ENCODE results near the gene ATXN2. TPM values are rescaled to one million over a fixed set of nuclear protein-coding genes. Genes with fewer than 3 reads are reported as not detected.

Gene ATXN2
- total RNA-seq, 1 donor from 2014 or later, result 66.8 TPM

DNA sequence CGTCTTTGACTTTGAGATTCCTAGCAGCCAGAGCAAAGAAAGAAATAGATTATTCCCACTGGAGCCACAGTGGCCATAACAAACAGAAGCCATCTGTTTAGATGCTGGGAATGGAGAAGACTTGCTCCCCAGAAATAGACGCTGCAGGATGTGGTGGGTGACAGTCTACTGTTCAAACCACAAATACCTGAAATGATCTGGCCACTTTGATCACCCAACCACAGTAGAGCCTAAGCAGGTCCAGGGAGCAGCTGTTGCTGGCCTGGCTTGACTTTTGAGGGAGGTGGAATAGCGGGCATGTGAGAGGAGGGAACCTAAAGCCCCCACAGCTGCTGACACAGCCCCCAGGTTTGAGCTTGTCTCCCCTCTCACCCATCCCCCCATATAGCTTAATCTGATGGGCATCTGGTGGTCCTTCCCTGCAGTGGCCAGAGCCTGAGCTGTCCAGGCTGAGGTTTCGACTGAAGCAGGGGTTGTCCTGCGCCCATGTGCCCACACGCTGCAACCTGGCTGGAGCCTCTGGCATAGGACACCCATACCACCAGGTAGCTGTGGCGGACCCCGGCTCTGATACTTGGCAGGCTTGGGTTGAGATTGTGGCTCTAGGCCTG, 154.7 kb downstream of the ATXN2 start:
- Mint-ChIP-seq H3K27ac (ENCODE audit: unreplicated experiment) (peak overlapping the region; percentile 45), H3K4me1 (ENCODE audit: low read depth) (peaks cover 33% of the 10 kb centered on the region), H3K9me3 (ENCODE audit: low read depth) (no peaks in the 10 kb centered on the region), H3K36me3 (ENCODE audit: low read depth) (peaks cover 13% of the 10 kb centered on the region), H3K4me3 (ENCODE audit: unreplicated experiment) (no peak overlapping the region), H3K27me3 (ENCODE audit: low read depth) (no peaks in the 10 kb centered on the region)
- TF ChIP-seq, protein P1, sequence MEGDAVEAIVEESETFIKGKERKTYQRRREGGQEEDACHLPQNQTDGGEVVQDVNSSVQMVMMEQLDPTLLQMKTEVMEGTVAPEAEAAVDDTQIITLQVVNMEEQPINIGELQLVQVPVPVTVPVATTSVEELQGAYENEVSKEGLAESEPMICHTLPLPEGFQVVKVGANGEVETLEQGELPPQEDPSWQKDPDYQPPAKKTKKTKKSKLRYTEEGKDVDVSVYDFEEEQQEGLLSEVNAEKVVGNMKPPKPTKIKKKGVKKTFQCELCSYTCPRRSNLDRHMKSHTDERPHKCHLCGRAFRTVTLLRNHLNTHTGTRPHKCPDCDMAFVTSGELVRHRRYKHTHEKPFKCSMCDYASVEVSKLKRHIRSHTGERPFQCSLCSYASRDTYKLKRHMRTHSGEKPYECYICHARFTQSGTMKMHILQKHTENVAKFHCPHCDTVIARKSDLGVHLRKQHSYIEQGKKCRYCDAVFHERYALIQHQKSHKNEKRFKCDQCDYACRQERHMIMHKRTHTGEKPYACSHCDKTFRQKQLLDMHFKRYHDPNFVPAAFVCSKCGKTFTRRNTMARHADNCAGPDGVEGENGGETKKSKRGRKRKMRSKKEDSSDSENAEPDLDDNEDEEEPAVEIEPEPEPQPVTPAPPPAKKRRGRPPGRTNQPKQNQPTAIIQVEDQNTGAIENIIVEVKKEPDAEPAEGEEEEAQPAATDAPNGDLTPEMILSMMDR (IDR thresholded peaks at IDR 0.05), result no peak
- no peak for DNase-seq (ENCODE audit: low spot score)

- Mint-ChIP-seq H3K27me3 (ENCODE audit: low read depth) (no peaks in the 10 kb centered on the region), H3K4me1 (ENCODE audit: low read depth) (peaks cover 37% of the 10 kb centered on the region), H3K9me3 (ENCODE audit: low read depth) (no peaks in the 10 kb centered on the region), H3K36me3 (ENCODE audit: low read depth) (peaks cover 13% of the 10 kb centered on the region), H3K4me3 (ENCODE audit: unreplicated experiment) (no peak overlapping the region), H3K27ac (ENCODE audit: unreplicated experiment) (peak overlapping the region; percentile 13)
- DNase-seq (ENCODE audit: low spot score), result no peak
- TF ChIP-seq, protein P1 (IDR thresholded peaks at IDR 0.05), result no peak
Measured at GRCh38 chr12:111443586-111443985, 155.5 kb downstream of the ATXN2 start.

DNA sequence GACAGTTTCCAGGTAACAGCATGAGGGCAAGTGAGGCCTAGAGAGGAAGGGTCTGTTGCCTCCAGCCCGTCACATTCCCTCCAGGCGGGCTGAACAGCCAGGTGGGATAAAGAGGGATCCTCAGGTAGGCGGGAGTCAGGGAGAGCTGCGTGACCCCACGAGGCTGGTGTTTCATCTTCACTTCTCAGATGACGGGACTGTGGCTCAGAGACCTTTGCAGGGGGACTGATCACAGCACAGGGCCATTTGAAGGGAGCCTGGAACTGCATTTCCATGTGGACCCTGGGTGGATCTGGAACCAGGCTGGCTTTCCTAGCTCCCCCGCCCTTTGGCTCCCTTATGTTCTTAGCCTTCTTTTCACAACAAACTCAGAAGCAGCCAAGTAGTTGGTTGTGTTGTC, 156.0 kb downstream of the ATXN2 start:
- H3K4me1 Mint-ChIP-seq (ENCODE audit: low read depth), result peaks cover 42% of the 10 kb centered on the region
- no peaks in the 10 kb centered on the region for H3K27me3 Mint-ChIP-seq (ENCODE audit: low read depth)
- H3K4me3 Mint-ChIP-seq (ENCODE audit: unreplicated experiment), result no peak overlapping the region
- H3K27ac Mint-ChIP-seq (ENCODE audit: unreplicated experiment), result peak overlapping the region; percentile 33
- no peak for DNase-seq (ENCODE audit: low spot score)
- TF ChIP-seq, protein P1 (IDR thresholded peaks at IDR 0.05), result no peak
- H3K36me3 Mint-ChIP-seq (ENCODE audit: low read depth), result peaks cover 9% of the 10 kb centered on the region
- H3K9me3 Mint-ChIP-seq (ENCODE audit: low read depth), result no peaks in the 10 kb centered on the region

GRCh38 chr12:111442301-111443045, 156.6 kb downstream of the ATXN2 start:
- Mint-ChIP-seq H3K9me3 (ENCODE audit: low read depth) (no peaks in the 10 kb centered on the region), H3K4me1 (ENCODE audit: low read depth) (peaks cover 48% of the 10 kb centered on the region), H3K27ac (ENCODE audit: unreplicated experiment) (no peak overlapping the region), H3K27me3 (ENCODE audit: low read depth) (no peaks in the 10 kb centered on the region), H3K4me3 (ENCODE audit: unreplicated experiment) (no peak overlapping the region), H3K36me3 (ENCODE audit: low read depth) (peaks cover 6% of the 10 kb centered on the region)
- no peak for DNase-seq (ENCODE audit: low spot score)
- TF ChIP-seq, protein P1 (IDR thresholded peaks at IDR 0.05), result no peak

GRCh38 chr12:111441107-111441928, 157.8 kb downstream of the ATXN2 start:
- H3K9me3 Mint-ChIP-seq (ENCODE audit: low read depth), result no peaks in the 10 kb centered on the region
- peak overlapping the region; percentile 51 for H3K27ac Mint-ChIP-seq (ENCODE audit: unreplicated experiment)
- no peak for DNase-seq (ENCODE audit: low spot score)
- peaks cover 6% of the 10 kb centered on the region for H3K36me3 Mint-ChIP-seq (ENCODE audit: low read depth)
- H3K4me3 Mint-ChIP-seq (ENCODE audit: unreplicated experiment), result no peak overlapping the region
- peaks cover 50% of the 10 kb centered on the region for H3K4me1 Mint-ChIP-seq (ENCODE audit: low read depth)
- H3K27me3 Mint-ChIP-seq (ENCODE audit: low read depth), result no peaks in the 10 kb centered on the region
- TF ChIP-seq, protein P1 (IDR thresholded peaks at IDR 0.05), result no peak

All from chondrocyte (in vitro differentiated cells).